Ovary (tissue), 9 donors: Measurements from ENCODE around the gene MICAL2. TPM values are rescaled to one million over a fixed set of nuclear protein-coding genes. Genes with fewer than 3 reads are reported as not detected.

ENCODE experiments used
- DNase-seq, 5 donors: peaks; one replicate each; pipeline ENCODE4 v3.0.0-alpha.2; 2019 to 2020
- H3K27ac ChIP-seq, 2 donors: fragments of 200-600 bp; one replicate each; pipeline versions ENCODE4 v1.5.1 to v1.8.0; 2019 to 2022
- H3K27me3 ChIP-seq: fragments of 200-600 bp; one replicate; pipeline ENCODE4 v1.8.0; 2022
- H3K36me3 ChIP-seq: fragments of 200-600 bp; sonication (generic); one replicate; pipeline ENCODE4 v1.5.1; 2019
- H3K4me1 ChIP-seq: one replicate; pipeline ENCODE4 v1.8.1; 2013; ENCODE audit warnings: mild to moderate bottlenecking, moderate library complexity; ENCODE audit not compliant: insufficient read depth
- H3K4me3 ChIP-seq: fragments of 200-600 bp; sonication (generic); one replicate; pipeline ENCODE4 v1.5.1; 2017
- H3K9me3 ChIP-seq, 2 donors: fragments of 200-600 bp in 1 of 2; sonication (generic) in 1 of 2; one replicate each; pipeline versions ENCODE4 v1.5.1 to v1.8.1; 2013 to 2019; ENCODE audit warnings: mild to moderate bottlenecking in 1 of 2, moderate library complexity in 1 of 2
- CTCF ChIP-seq, 3 donors: fragments of 450-650 bp in 2 of 3; fragments of 200-600 bp in 1 of 3; IDR thresholded peaks; one replicate each; pipeline versions ENCODE4 v1.5.1 to v1.8.0; 2016 to 2022; ENCODE audit warnings: antibody characterized with exemption in 3 of 3, mild to moderate bottlenecking in 1 of 3
- EP300 ChIP-seq: sonication (generic); formaldehyde crosslinking; IDR thresholded peaks from one replicate; pipeline ENCODE4 v1.6.1; 2017; ENCODE audit warnings: antibody characterized with exemption
- POLR2A ChIP-seq: fragments of 450-650 bp; IDR thresholded peaks from one replicate; pipeline ENCODE4 v1.6.1; 2017; ENCODE audit warnings: antibody characterized with exemption, mild to moderate bottlenecking, moderate library complexity
- WGBS, 3 donors: extraction: QIAGEN DNeasy Blood & Tissue Kit in 1 of 3; methylation state at CpG; one replicate each; pipeline versions ENCODE4 v1.1.5 to v1.1.7; 2013 to 2017; 5-methylcytosine and 5-hydroxymethylcytosine counted together
- intact Hi-C, 4 donors: fragments of 100-400 bp; cut with DNase I; formaldehyde crosslinking; loops; one replicate each; pipeline versions ENCODE4 v1.11.0 to v1.15.1; 2022 to 2023
- polyA plus RNA-seq, 2 donors: library from polyadenylated mRNA; stranded (reverse); fragments of 200-250 nt in 1 of 2; fragments of 350-450 nt in 1 of 2; fragmentation: Illumina TruSeq in 1 of 2; extraction: RNeasy Lipid Tissue Mini Kit (QIAGEN cat#74804) in 1 of 2; gene quantifications; one replicate each; pipeline ENCODE4 v1.2.3, GENCODE V29; 2013 to 2014
- total RNA-seq, 7 donors: library from RNA; depleted of rRNA in 2 of 7; stranded (reverse); fragments of >200 nt in 2 of 7; fragmentation: NEBNext Ultra II Directional in 3 of 7; extraction: Animal tissue kit (Norgen Biotek cat#: 25700) in 3 of 7; gene quantifications; one replicate each; pipeline versions ENCODE4 v1.1.0 to v1.2.4, GENCODE V29; 2016 to 2023
- donor health status: DM: no; HTN: no; CAD: no; lungs with moderate emphysema.
- donor health status: DM: no; HTN: no; CAD: no.
- donor health status: Bipolar disorder and iron deficiency.
- donor health status: DM: yes; HTN: yes; CAD: no.
- donor health status: DM: no; HTN: no; CAD: no.
- donor health status: DM: yes; HTN: yes; CAD: no.

The MICAL2 gene
- total and polyA plus RNA-seq, 9 donors, result 10.7 to 73.6 (median 32.5) TPM

GRCh38 chr11:12234221-12234620, 123.8 kb downstream of the MICAL2 start:
- Histone ChIP-seq H3K36me3 (no peaks in the 10 kb centered on the region), H3K27me3 (no peaks in the 10 kb centered on the region), H3K9me3 (no peaks in the 10 kb centered on the region), H3K27ac (no peak overlapping the region), H3K4me1 (peaks cover 7% of the 10 kb centered on the region), H3K4me3 (no peak overlapping the region)
- no peak for TF ChIP-seq POLR2A
- no peak for TF ChIP-seq CTCF (IDR thresholded peaks at IDR 0.05)
- no peak for TF ChIP-seq EP300
- DNase-seq, result peak in 1 of 5 donors; percentile 61
- WGBS, 3 donors, result 17 to 21% (median 20%) methylated on average over 1 of the region's 1 CpG
- intact Hi-C loops, result loop anchor here in 1 of 4 donors (10.0 kb wide), 1 partner anchor 119 kb away; the partner anchor contains the start of gene MICAL2

- H3K9me3 ChIP-seq, result no peaks in the 10 kb centered on the region
- peak overlapping the region in 1 of 2 donors; percentile 51 for H3K27ac ChIP-seq
- peaks cover 7% of the 10 kb centered on the region for H3K4me1 ChIP-seq
- WGBS, 3 donors, result 88 to 95% (median 94%) methylated on average over 6 of the region's 6 CpGs
- H3K36me3 ChIP-seq, result no peaks in the 10 kb centered on the region
- no peak for DNase-seq
- intact Hi-C loops, result loop anchor here in 3 of 4 donors (5.0 to 10.0 kb wide), 2 partner anchors 120 to 188 kb away; partner anchors contain the start of gene MICAL2 (in 1 of the 3)
- TF ChIP-seq CTCF (IDR thresholded peaks at IDR 0.05) (no peak), POLR2A (no peak), EP300 (no peak)
- no peaks in the 10 kb centered on the region for H3K27me3 ChIP-seq
- H3K4me3 ChIP-seq, result no peak overlapping the region
Observed at GRCh38 chr11:12235080-12235479, 124.7 kb downstream of the MICAL2 start.

GRCh38 chr11:12235553-12235946, 125.2 kb downstream of the MICAL2 start:
- intact Hi-C loops, result loop anchor here in 3 of 4 donors (5.0 to 10.0 kb wide), 2 partner anchors 121 to 188 kb away; partner anchors contain the start of gene MICAL2 (in 1 of the 3)
- DNase-seq, result peak in 2 of 5 donors; percentile 39 to 43
- Histone ChIP-seq H3K36me3 (no peaks in the 10 kb centered on the region), H3K9me3 (no peaks in the 10 kb centered on the region), H3K27ac (peak overlapping the region; percentile 48 to 51), H3K27me3 (no peaks in the 10 kb centered on the region), H3K4me1 (peaks cover 7% of the 10 kb centered on the region), H3K4me3 (no peak overlapping the region)
- WGBS, 3 donors, result 69 to 84% (median 76%) methylated on average over 3 of the region's 3 CpGs
- TF ChIP-seq POLR2A (no peak), CTCF (IDR thresholded peaks at IDR 0.05) (no peak), EP300 (no peak)

- DNase-seq, result peak in 2 of 5 donors; percentile 27 to 33
- WGBS, 3 donors, result 45 to 53% (median 49%) methylated on average over 13 of the region's 13 CpGs
- intact Hi-C loops, result loop anchor here in 3 of 4 donors (5.0 to 10.0 kb wide), 2 partner anchors 121 to 189 kb away; partner anchors contain the start of gene MICAL2 (in 1 of the 3)
- Histone ChIP-seq H3K4me3 (no peak overlapping the region), H3K36me3 (no peaks in the 10 kb centered on the region), H3K9me3 (no peaks in the 10 kb centered on the region), H3K27ac (peak overlapping the region; percentile 48 to 51), H3K27me3 (no peaks in the 10 kb centered on the region), H3K4me1 (peaks cover 7% of the 10 kb centered on the region)
- TF ChIP-seq CTCF (IDR thresholded peaks at IDR 0.05) (peak; percentile 43 to 74 (median 73)), EP300 (no peak), POLR2A (no peak)
Observed at GRCh38 chr11:12235947-12236743, 125.8 kb downstream of the MICAL2 start.
